Panc1 (cell line): ENCODE data around the gene DENND4C. TPM values are rescaled to one million over a fixed set of nuclear protein-coding genes. Genes with fewer than 3 reads are reported as not detected.

Source experiments
- ATAC-seq: fragments of 200-7000 bp; cut with Tn5 transposase; 2 replicates; pipeline ENCODE4 v1.9.1; 2020; ENCODE audit warnings: mild to moderate bottlenecking, moderate library complexity
- BruUV-seq: library from RNA; stranded (reverse); fragments of 400-500 nt; replicated peaks from 2 replicates; lab custom pipeline; 2021; lab: Mats Ljungman, UMichigan
- CTCF ChIA-PET: fragments of 300-600 bp; sonication (Branson Sonifier 250); formaldehyde crosslinking; loops from one replicate; lab custom pipeline; 2022; ENCODE audit warnings: antibody characterized with exemption; lab: Charles Lee
- POLR2A ChIA-PET: fragments of 300-600 bp; sonication (Branson Sonifier 250); formaldehyde crosslinking; loops from one replicate; lab custom pipeline; 2022; ENCODE audit warnings: antibody characterized with exemption; lab: Charles Lee
- DNase-seq: peaks from one replicate; pipeline ENCODE4 v3.0.0-alpha.2; 2010; ENCODE audit warnings: low read depth, low spot score
- H3K27ac ChIP-seq: 2 replicates; pipeline ENCODE4 v1.5.1; 2011; ENCODE audit warnings: mild to moderate bottlenecking, low read length, inconsistent platforms
- H3K27me3 ChIP-seq: fragments of 200-500 bp; sonication (Bioruptor generic); 2 replicates; pipeline ENCODE4 v1.6.0; 2014; ENCODE audit warnings: low read length, inconsistent platforms; ENCODE audit not compliant: control insufficient read depth, insufficient read depth
- H3K36me3 ChIP-seq: fragments of 200-500 bp; sonication (Bioruptor generic); 2 replicates; pipeline ENCODE4 v1.5.1; 2014; ENCODE audit warnings: inconsistent platforms, mild to moderate bottlenecking, low read length, moderate library complexity; ENCODE audit not compliant: control insufficient read depth, insufficient read depth
- H3K4me1 ChIP-seq: 2 replicates; pipeline ENCODE4 v1.5.1; 2011; ENCODE audit warnings: inconsistent platforms, mild to moderate bottlenecking, low read length, moderate library complexity; ENCODE audit not compliant: control insufficient read depth, insufficient read depth
- H3K4me3 ChIP-seq, 2 experiments: 2 replicates each; pipeline ENCODE4 v1.5.1; 2011 to 2012; ENCODE audit warnings: low read depth in 2 of 2, low read length in 2 of 2, mild to moderate bottlenecking in 2 of 2, inconsistent platforms in 1 of 2, moderate library complexity in 1 of 2
- H3K9me3 ChIP-seq: fragments of 200-500 bp; sonication (Bioruptor generic); 2 replicates; pipeline ENCODE4 v1.5.1; 2014; ENCODE audit warnings: low read depth, mild to moderate bottlenecking, inconsistent platforms, low read length, moderate library complexity; ENCODE audit not compliant: control insufficient read depth, insufficient read depth
- POLR2AphosphoS5 ChIP-seq: IDR thresholded peaks from 2 replicates; pipeline ENCODE4 v1.6.1; 2012; ENCODE audit warnings: mild to moderate bottlenecking, low read depth, low read length, moderate library complexity
- SIN3A ChIP-seq: IDR thresholded peaks from 2 replicates; pipeline ENCODE4 v1.6.1; 2012; ENCODE audit warnings: low read depth, mild to moderate bottlenecking, low read length, moderate library complexity, borderline replicate concordance; ENCODE audit not compliant: insufficient read depth
- TCF7L2 ChIP-seq: IDR thresholded peaks from 2 replicates; pipeline ENCODE4 v1.6.1; 2011; ENCODE audit warnings: mild to moderate bottlenecking, low read depth, low read length, inconsistent platforms
- in situ Hi-C: cut with HindIII; loops from 2 replicates; pipeline ENCODE4 v1.10.0; 2016; ENCODE audit warnings: low sequenced_read_pairs, low pct_unique_long_range_greater_than_20kb
- intact Hi-C: fragments of 100-400 bp; cut with micrococcal nuclease; formaldehyde crosslinking; loops from one replicate; pipeline ENCODE4 v1.10.0; 2022; ENCODE audit not compliant: unreplicated experiment
- total RNA-seq: library from RNA; stranded (reverse); gene quantifications from one replicate; pipeline ENCODE4 v1.2.1, GENCODE V29; 2021; ENCODE audit not compliant: unreplicated experiment
- TF ChIP-seq, protein P1 (sequence below): fragments of 450-650 bp; IDR thresholded peaks from 2 replicates; pipeline ENCODE4 v1.5.1; 2017; ENCODE audit warnings: mild to moderate bottlenecking
- TF ChIP-seq, protein P2 (sequence below), 2 experiments: IDR thresholded peaks; 2 replicates each; pipeline ENCODE4 v1.6.1; 2011 to 2012; ENCODE audit warnings: low read depth in 2 of 2, control low read depth in 1 of 2, low read length in 1 of 2, mild to moderate bottlenecking in 1 of 2, moderate library complexity in 1 of 2; ENCODE audit not compliant: insufficient read depth in 1 of 2

Gene DENND4C
- total RNA-seq, 1 experiment from 2014 or later: 10.5 TPM

DNA sequence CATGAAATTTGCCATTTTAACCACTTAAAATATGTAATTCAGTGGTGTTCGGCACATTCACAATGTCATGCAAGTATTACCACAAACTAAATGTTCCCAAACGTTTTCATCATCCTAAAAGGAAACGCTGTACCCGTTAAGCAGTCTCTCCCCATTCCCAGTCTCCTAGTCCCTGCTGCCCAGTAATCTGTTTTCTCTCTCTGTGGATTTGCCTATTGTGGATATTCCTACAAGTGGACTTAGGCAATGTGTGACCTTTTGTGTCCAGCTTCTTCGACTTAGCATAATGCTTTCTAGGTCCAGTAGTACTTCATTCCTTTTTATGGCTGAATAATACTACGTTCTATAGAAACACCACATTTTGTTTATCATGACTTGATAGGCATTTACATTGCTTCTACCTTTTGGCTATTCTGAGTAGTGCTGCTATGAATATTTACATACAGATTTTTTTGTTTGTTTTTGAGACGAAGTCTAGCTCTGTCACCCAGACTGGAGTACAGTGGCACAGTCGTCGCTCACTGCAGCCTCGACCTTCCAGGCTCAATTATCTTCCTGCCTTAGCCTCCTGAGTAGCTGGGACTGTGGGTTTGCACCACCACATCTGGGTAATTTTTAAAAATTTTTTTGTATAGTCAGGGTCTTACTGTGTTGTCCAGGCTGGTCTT, 13.0 kb downstream of the DENND4C start:
- DNase-seq (no peak), ATAC-seq (no peak)
- no peaks in the 10 kb centered on the region for H3K36me3 ChIP-seq
- in situ Hi-C loops (no loop called here), intact Hi-C loops (no loop called here)
- H3K4me3 ChIP-seq: no peak overlapping the region
- no peaks in the 10 kb centered on the region for H3K9me3 ChIP-seq
- H3K27ac ChIP-seq: no peak overlapping the region
- ChIA-PET CTCF (no interaction called here), POLR2A (no interaction called here)
- TF ChIP-seq, protein P1, sequence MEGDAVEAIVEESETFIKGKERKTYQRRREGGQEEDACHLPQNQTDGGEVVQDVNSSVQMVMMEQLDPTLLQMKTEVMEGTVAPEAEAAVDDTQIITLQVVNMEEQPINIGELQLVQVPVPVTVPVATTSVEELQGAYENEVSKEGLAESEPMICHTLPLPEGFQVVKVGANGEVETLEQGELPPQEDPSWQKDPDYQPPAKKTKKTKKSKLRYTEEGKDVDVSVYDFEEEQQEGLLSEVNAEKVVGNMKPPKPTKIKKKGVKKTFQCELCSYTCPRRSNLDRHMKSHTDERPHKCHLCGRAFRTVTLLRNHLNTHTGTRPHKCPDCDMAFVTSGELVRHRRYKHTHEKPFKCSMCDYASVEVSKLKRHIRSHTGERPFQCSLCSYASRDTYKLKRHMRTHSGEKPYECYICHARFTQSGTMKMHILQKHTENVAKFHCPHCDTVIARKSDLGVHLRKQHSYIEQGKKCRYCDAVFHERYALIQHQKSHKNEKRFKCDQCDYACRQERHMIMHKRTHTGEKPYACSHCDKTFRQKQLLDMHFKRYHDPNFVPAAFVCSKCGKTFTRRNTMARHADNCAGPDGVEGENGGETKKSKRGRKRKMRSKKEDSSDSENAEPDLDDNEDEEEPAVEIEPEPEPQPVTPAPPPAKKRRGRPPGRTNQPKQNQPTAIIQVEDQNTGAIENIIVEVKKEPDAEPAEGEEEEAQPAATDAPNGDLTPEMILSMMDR: no peak
- no peak for TF ChIP-seq SIN3A
- no peak for TF ChIP-seq POLR2AphosphoS5
- TF ChIP-seq, protein P2, sequence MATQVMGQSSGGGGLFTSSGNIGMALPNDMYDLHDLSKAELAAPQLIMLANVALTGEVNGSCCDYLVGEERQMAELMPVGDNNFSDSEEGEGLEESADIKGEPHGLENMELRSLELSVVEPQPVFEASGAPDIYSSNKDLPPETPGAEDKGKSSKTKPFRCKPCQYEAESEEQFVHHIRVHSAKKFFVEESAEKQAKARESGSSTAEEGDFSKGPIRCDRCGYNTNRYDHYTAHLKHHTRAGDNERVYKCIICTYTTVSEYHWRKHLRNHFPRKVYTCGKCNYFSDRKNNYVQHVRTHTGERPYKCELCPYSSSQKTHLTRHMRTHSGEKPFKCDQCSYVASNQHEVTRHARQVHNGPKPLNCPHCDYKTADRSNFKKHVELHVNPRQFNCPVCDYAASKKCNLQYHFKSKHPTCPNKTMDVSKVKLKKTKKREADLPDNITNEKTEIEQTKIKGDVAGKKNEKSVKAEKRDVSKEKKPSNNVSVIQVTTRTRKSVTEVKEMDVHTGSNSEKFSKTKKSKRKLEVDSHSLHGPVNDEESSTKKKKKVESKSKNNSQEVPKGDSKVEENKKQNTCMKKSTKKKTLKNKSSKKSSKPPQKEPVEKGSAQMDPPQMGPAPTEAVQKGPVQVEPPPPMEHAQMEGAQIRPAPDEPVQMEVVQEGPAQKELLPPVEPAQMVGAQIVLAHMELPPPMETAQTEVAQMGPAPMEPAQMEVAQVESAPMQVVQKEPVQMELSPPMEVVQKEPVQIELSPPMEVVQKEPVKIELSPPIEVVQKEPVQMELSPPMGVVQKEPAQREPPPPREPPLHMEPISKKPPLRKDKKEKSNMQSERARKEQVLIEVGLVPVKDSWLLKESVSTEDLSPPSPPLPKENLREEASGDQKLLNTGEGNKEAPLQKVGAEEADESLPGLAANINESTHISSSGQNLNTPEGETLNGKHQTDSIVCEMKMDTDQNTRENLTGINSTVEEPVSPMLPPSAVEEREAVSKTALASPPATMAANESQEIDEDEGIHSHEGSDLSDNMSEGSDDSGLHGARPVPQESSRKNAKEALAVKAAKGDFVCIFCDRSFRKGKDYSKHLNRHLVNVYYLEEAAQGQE (IDR thresholded peaks at IDR 0.05; ENCODE audit: insufficient read depth in 1 of 2, low read depth in 2 of 2, low read length in 1 of 2): no peak
- no peak for TF ChIP-seq TCF7L2
- no TSS peak for BruUV-seq
- no peaks in the 10 kb centered on the region for H3K4me1 ChIP-seq
- no peaks in the 10 kb centered on the region for H3K27me3 ChIP-seq

DNA sequence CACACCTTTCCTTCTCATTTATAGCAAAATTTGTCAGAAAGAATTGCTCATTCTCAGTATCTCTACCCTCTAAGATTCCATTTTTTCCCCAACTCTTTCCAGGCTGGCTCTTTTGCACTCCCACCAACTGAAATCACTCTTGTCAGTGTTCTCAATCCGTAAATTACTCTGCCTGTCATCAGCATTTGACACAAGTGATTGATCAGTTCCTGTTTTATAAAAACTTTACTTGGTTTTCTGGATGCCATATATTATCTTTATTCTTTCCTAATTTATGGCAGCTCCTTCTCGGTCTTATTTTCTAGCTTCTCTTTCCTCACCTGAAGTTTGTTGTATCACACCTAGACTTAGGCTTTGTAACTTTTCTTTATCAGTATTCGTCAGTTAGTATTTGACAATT, 16.4 kb downstream of the DENND4C start:
- CTCF ChIA-PET: no interaction called here
- Histone ChIP-seq H3K27ac (no peak overlapping the region), H3K36me3 (no peaks in the 10 kb centered on the region), H3K27me3 (no peaks in the 10 kb centered on the region), H3K9me3 (no peaks in the 10 kb centered on the region), H3K4me1 (no peaks in the 10 kb centered on the region), H3K4me3 (no peak overlapping the region)
- in situ Hi-C loops: no loop called here
- POLR2A ChIA-PET: no interaction called here
- TF ChIP-seq POLR2AphosphoS5 (no peak), TCF7L2 (no peak), SIN3A (no peak)
- TF ChIP-seq, protein P2 (IDR thresholded peaks at IDR 0.05; ENCODE audit: insufficient read depth in 1 of 2, low read depth in 2 of 2, low read length in 1 of 2): no peak
- TF ChIP-seq, protein P1: no peak
- no TSS peak for BruUV-seq
- no peak for DNase-seq
- no peak for ATAC-seq
- intact Hi-C loops: no loop called here
